OCI-LY7 (cell line): ENCODE results near the gene TKT. TPM values are rescaled to one million over a fixed set of nuclear protein-coding genes. Genes with fewer than 3 reads are reported as not detected.

Experiments
- BruUV-seq: library from RNA; stranded (reverse); fragments of 400-500 nt; replicated peaks from 2 replicates; lab custom pipeline; 2021; lab: Mats Ljungman, UMichigan
- CTCF ChIA-PET: fragments of 300-600 bp; sonication (Branson Sonifier 250); formaldehyde crosslinking; loops from one replicate; lab custom pipeline; 2022; ENCODE audit warnings: antibody characterized with exemption; ENCODE audit not compliant: unreplicated experiment; lab: Charles Lee
- POLR2A ChIA-PET: fragments of 300-600 bp; sonication (Branson Sonifier 250); formaldehyde crosslinking; loops from one replicate; lab custom pipeline; 2022; ENCODE audit warnings: antibody characterized with exemption; lab: Charles Lee
- DNase-seq: peaks from one replicate; pipeline ENCODE4 v3.0.0-alpha.2; 2015; ENCODE audit warnings: low spot score
- H2AFZ ChIP-seq: fragments of 200-600 bp; sonication (generic), shearing (Covaris generic); 2 replicates; pipeline ENCODE4 v1.6.1; 2014; ENCODE audit warnings: mild to moderate bottlenecking, antibody characterized with exemption, low read length, moderate library complexity
- H3K27ac ChIP-seq: fragments of 200-600 bp; sonication (generic); 2 replicates; pipeline ENCODE4 v1.5.1; 2014; ENCODE audit warnings: mixed run types, low read depth, mild to moderate bottlenecking, moderate library complexity, low read length, inconsistent platforms; ENCODE audit not compliant: poor library complexity, severe bottlenecking
- H3K36me3 ChIP-seq: fragments of 200-600 bp; sonication (generic); 2 replicates; pipeline ENCODE4 v1.6.1; 2014; ENCODE audit warnings: mild to moderate bottlenecking, antibody characterized with exemption, low read length, moderate library complexity, mixed read lengths; ENCODE audit not compliant: insufficient read depth
- H3K4me1 ChIP-seq: fragments of 200-600 bp; sonication (generic); 2 replicates; pipeline ENCODE4 v1.5.1; 2014; ENCODE audit warnings: mild to moderate bottlenecking, low read length; ENCODE audit not compliant: insufficient read depth, poor library complexity, severe bottlenecking
- H3K4me2 ChIP-seq: fragments of 200-600 bp; sonication (generic); 2 replicates; pipeline ENCODE4 v1.6.1; 2014; ENCODE audit warnings: mild to moderate bottlenecking, low read length
- H3K4me3 ChIP-seq: fragments of 200-600 bp; sonication (generic); 2 replicates; pipeline ENCODE4 v1.5.1; 2014; ENCODE audit warnings: mild to moderate bottlenecking, low read depth, low read length; ENCODE audit not compliant: poor library complexity, severe bottlenecking
- H3K79me2 ChIP-seq: fragments of 200-600 bp; sonication (generic); 2 replicates; pipeline ENCODE4 v1.6.1; 2016; ENCODE audit warnings: low read depth, mild to moderate bottlenecking, low read length, moderate library complexity, mixed read lengths; ENCODE audit not compliant: insufficient read depth
- H3K9me2 ChIP-seq: fragments of 200-600 bp; sonication (generic); 2 replicates; pipeline ENCODE4 v1.6.1; 2016; ENCODE audit warnings: mild to moderate bottlenecking, low read length, mixed read lengths; ENCODE audit not compliant: insufficient read depth
- H3K9me3 ChIP-seq: fragments of 200-600 bp; sonication (generic); 2 replicates; pipeline ENCODE4 v1.6.1; 2014; ENCODE audit warnings: mild to moderate bottlenecking, mixed run types, low read length, mixed read lengths
- H4K20me1 ChIP-seq: fragments of 200-600 bp; sonication (generic); 2 replicates; pipeline ENCODE4 v1.6.1; 2014; ENCODE audit warnings: mild to moderate bottlenecking, antibody characterized with exemption, low read length, moderate library complexity, mixed read lengths; ENCODE audit not compliant: insufficient read depth
- CTCF ChIP-seq: fragments of 200-600 bp; sonication (generic); conservative IDR thresholded peaks from 2 replicates; pipeline ENCODE4 v1.5.1; 2014; ENCODE audit warnings: mild to moderate bottlenecking, antibody characterized with exemption, low read length, moderate library complexity, mixed read lengths
- EZH2phosphoT487 ChIP-seq: fragments of 200-600 bp; sonication (generic); IDR thresholded peaks from 2 replicates; pipeline ENCODE4 v1.6.1; 2018; ENCODE audit warnings: low read depth, borderline replicate concordance, mild to moderate bottlenecking, mixed run types, antibody characterized with exemption, low read length, moderate library complexity, mixed read lengths
- intact Hi-C: fragments of 100-400 bp; cut with micrococcal nuclease; formaldehyde crosslinking; loops from one replicate; pipeline ENCODE4 v1.10.0; 2022; ENCODE audit not compliant: unreplicated experiment
- total RNA-seq, 2 experiments: library from RNA; depleted of rRNA in 1 of 2; stranded (reverse); fragments of >200 nt in 1 of 2; shearing (Covaris generic) in 1 of 2; gene quantifications; 2 replicates each; pipeline ENCODE4 v1.2.3, GENCODE V29; 2014 to 2022

The TKT gene
- total RNA-seq, 2 experiments from 2014 or later: 325 to 386 TPM

DNA sequence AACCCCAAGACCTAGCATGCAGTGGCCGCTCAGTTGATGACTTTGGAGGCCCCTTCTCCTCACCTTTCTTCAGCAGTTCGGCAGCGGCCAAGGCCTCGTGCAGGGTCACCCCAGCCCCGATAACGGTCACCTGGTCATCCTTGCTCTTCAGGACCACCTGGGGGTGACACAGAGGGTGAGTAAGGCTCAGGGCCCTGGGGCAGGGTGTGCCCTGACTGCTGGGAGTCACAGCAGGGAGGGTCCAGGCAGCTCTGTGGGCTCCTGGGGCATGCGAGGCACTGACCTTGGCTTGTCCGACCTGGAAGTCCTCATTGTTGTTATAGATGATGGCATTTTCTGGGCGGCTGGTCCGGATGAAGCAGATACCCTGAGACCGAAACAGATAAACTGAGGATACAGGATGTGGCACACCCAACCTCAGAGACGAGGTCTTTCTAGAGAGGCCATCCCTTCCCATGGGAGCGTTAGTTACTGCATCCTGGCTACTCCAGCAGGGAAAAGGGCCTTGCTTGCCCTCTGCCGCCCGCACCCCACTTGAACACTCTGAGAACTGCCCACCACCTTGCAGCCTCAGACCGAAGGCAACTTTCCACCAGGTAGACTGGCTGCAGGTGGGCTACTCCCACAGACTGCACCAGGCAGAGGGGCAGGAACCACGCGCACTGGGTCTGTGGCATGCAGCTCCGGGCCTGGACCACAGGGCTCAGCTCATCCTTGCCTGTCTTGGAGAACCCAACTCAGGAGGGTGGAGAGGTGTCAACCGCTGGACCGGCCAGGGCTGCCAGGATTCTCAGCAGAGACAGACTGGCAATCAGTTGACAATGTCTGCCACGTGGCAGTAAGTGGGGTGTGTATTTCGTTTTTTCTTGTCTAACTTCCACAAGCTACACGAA, 27.6 kb downstream of the TKT start:
- H3K9me3 ChIP-seq: no peaks in the 10 kb centered on the region
- H3K9me2 ChIP-seq: no peaks in the 10 kb centered on the region
- DNase-seq: no peak
- H3K4me1 ChIP-seq: no peaks in the 10 kb centered on the region
- intact Hi-C loops: no loop called here
- TF ChIP-seq CTCF (no peak), EZH2phosphoT487 (no peak)
- H3K79me2 ChIP-seq: no peaks in the 10 kb centered on the region
- no peak overlapping the region for H3K4me2 ChIP-seq
- peaks cover 100% of the 10 kb centered on the region for H3K36me3 ChIP-seq
- BruUV-seq: TSS peak; percentile 27
- ChIA-PET CTCF (interaction anchor here (0.6 kb wide), 1 partner anchor 17 kb away, joined by 3 read pairs; no protein-coding TSS in a partner anchor), POLR2A (interaction anchor here (0.6 kb wide), 1 partner anchor 34 kb away, joined by 9 read pairs; no protein-coding TSS in a partner anchor)
- no peak overlapping the region for H2AFZ ChIP-seq
- no peak overlapping the region for H3K27ac ChIP-seq
- H3K4me3 ChIP-seq: no peak overlapping the region
- H4K20me1 ChIP-seq: no peaks in the 10 kb centered on the region

DNA sequence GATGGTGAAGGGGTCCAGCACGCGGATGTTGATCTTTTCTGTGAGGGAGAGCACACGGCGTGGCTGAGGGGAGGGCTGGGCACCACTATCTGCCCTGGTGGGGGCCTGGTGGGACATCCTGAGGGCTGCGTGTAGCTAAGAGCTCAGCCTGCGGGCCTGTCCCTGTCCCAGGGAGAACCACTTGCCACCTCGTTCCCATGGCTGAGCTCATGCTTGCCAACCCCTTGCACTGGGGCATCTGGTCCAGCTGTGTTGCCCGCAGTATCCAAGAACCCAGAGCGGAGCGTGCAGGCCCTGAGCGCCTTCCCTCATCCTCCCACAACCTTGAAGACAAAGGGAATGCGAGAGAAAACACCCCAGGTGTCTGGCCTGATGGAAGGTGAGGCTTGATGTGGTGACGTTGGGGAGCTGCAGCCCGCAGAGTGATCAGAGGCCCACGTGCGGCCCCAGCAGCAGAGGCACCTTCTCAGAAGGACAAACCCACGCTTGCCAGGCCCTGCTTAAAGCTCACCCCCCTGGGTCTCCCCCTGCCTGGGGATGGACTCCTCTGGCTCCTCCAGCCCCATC, 28.9 kb downstream of the TKT start:
- no TSS peak for BruUV-seq
- H3K27ac ChIP-seq: no peak overlapping the region
- DNase-seq: no peak
- ChIA-PET POLR2A (interaction anchor here (0.6 kb wide), 1 partner anchor 13 kb away, joined by 6 read pairs; no protein-coding TSS in a partner anchor), CTCF (no interaction called here)
- no peaks in the 10 kb centered on the region for H3K9me2 ChIP-seq
- TF ChIP-seq EZH2phosphoT487 (no peak), CTCF (no peak)
- intact Hi-C loops: no loop called here
- no peak overlapping the region for H3K4me3 ChIP-seq
- no peaks in the 10 kb centered on the region for H3K79me2 ChIP-seq
- no peak overlapping the region for H2AFZ ChIP-seq
- H3K36me3 ChIP-seq: peaks cover 100% of the 10 kb centered on the region
- H4K20me1 ChIP-seq: no peaks in the 10 kb centered on the region
- H3K4me1 ChIP-seq: no peaks in the 10 kb centered on the region
- H3K9me3 ChIP-seq: no peaks in the 10 kb centered on the region
- no peak overlapping the region for H3K4me2 ChIP-seq
